Loucy (cell line): ENCODE results near the gene MVP.

Experiments
- CTCF ChIP-seq: fragments of 200-600 bp; sonication (generic); conservative IDR thresholded peaks from 2 replicates; pipeline ENCODE4 v1.5.1; 2014; ENCODE audit warnings: mild to moderate bottlenecking, antibody characterized with exemption, low read length
- EZH2phosphoT487 ChIP-seq: fragments of 200-600 bp; IDR thresholded peaks from 2 replicates; pipeline ENCODE4 v1.6.1; 2018; ENCODE audit warnings: antibody characterized with exemption, mild to moderate bottlenecking, moderate library complexity, borderline replicate concordance

GRCh38 chr16:29850998-29851397 lies 30.7 kb downstream of the MVP start:
- no peak for TF ChIP-seq CTCF
- TF ChIP-seq EZH2phosphoT487 = no peak
